KMS-11 (cell line): ENCODE data around the gene TMEM120A.
"Not testable (repeated sequence)": the region's sequence is repeated elsewhere in the genome, so short reads cannot be mapped to it uniquely, and the experiment has no call there.

Experiments used
- H2AFZ ChIP-seq: fragments of 200-600 bp; sonication (generic); 2 replicates; pipeline ENCODE4 v1.6.1; 2016; ENCODE audit warnings: antibody characterized with exemption, mixed run types, low read depth
- H3K27ac ChIP-seq: fragments of 200-600 bp; sonication (generic); 2 replicates; pipeline ENCODE4 v1.6.1; 2016; ENCODE audit warnings: mild to moderate bottlenecking, mixed run types
- H3K27me3 ChIP-seq: fragments of 200-600 bp; sonication (generic); 2 replicates; pipeline ENCODE4 v1.6.1; 2017; ENCODE audit warnings: mild to moderate bottlenecking, low read depth, mixed run types, moderate library complexity; ENCODE audit not compliant: insufficient read depth
- H3K36me3 ChIP-seq: fragments of 200-600 bp; sonication (generic); 2 replicates; pipeline ENCODE4 v1.6.1; 2017; ENCODE audit warnings: mild to moderate bottlenecking, mixed run types; ENCODE audit not compliant: insufficient read depth
- H3K4me1 ChIP-seq: fragments of 200-600 bp; sonication (generic); 2 replicates; pipeline ENCODE4 v1.6.1; 2016; ENCODE audit warnings: mild to moderate bottlenecking, low read depth, mixed run types; ENCODE audit not compliant: poor library complexity, severe bottlenecking
- H3K4me2 ChIP-seq: fragments of 200-600 bp; sonication (generic); 2 replicates; pipeline ENCODE4 v1.7.0; 2016; ENCODE audit warnings: mild to moderate bottlenecking, mixed run types
- H3K4me3 ChIP-seq: fragments of 200-600 bp; sonication (generic); IDR thresholded peaks from 2 replicates; pipeline ENCODE4 v1.6.1; 2017; ENCODE audit warnings: low read depth, low read length, mixed read lengths; ENCODE audit not compliant: insufficient read depth
- H3K79me2 ChIP-seq: fragments of 200-600 bp; sonication (generic); 2 replicates; pipeline ENCODE4 v1.6.1; 2016; ENCODE audit warnings: low read depth, mixed run types; ENCODE audit not compliant: insufficient read depth
- H3K9ac ChIP-seq: fragments of 200-600 bp; sonication (generic); 2 replicates; pipeline ENCODE4 v1.6.1; 2016; ENCODE audit warnings: mild to moderate bottlenecking, mixed run types
- H4K20me1 ChIP-seq: fragments of 200-600 bp; sonication (generic); 2 replicates; pipeline ENCODE4 v1.6.1; 2016; ENCODE audit warnings: mild to moderate bottlenecking, mixed run types; ENCODE audit not compliant: insufficient read depth
- CTCF ChIP-seq: fragments of 200-600 bp; sonication (generic); conservative IDR thresholded peaks from 2 replicates; pipeline ENCODE4 v1.6.1; 2017; ENCODE audit warnings: low read depth, mild to moderate bottlenecking, antibody characterized with exemption, low read length, moderate library complexity, mixed read lengths

TMEM120A gene

GRCh38 chr7:75994388-75995051 is at the start of gene TMEM120A:
TSS of gene TMEM120A (minus strand) at chr7:75994595. CDS start at chr7:75994570, 25 bp downstream.
- Histone ChIP-seq H3K36me3 (no peaks in the 10 kb centered on the region), H3K27me3 (no peaks in the 10 kb centered on the region), H3K27ac (no peak within 1 kb of the TSS), H4K20me1 (no peaks in the 10 kb centered on the region), H3K79me2 (no peaks in the 10 kb centered on the region), H3K4me2 (peak within 1 kb of the TSS; percentile 84), H3K4me3 (no peak within 1 kb of the TSS), H2AFZ (peak within 1 kb of the TSS; percentile 62), H3K9ac (peak within 1 kb of the TSS; percentile 37; the same call in 1 of the 2 replicates), H3K4me1 (peaks cover 4% of the 10 kb centered on the region)
- TF ChIP-seq CTCF = no peak

GRCh38 chr7:76040126-76040525 is 45.7 kb upstream of the TMEM120A start:
- Histone ChIP-seq H3K79me2 (peaks cover 6% of the 10 kb centered on the region; the same call in 1 of the 2 replicates), H2AFZ (no peak overlapping the region), H4K20me1 (no peaks in the 10 kb centered on the region), H3K36me3 (no peaks in the 10 kb centered on the region), H3K4me1 (no peaks in the 10 kb centered on the region), H3K4me2 (no peak overlapping the region), H3K27ac (no peak overlapping the region), H3K4me3 (no peak overlapping the region), H3K9ac (no peak overlapping the region), H3K27me3 (no peaks in the 10 kb centered on the region)
- TF ChIP-seq CTCF = no peak

GRCh38 chr7:76037310-76037709 is 42.9 kb upstream of the TMEM120A start:
- Histone ChIP-seq H3K4me2 (no peak overlapping the region), H3K27ac (no peak overlapping the region), H3K36me3 (no peaks in the 10 kb centered on the region), H2AFZ (no peak overlapping the region), H3K4me3 (no peak overlapping the region), H4K20me1 (no peaks in the 10 kb centered on the region), H3K79me2 (no peaks in the 10 kb centered on the region), H3K4me1 (no peaks in the 10 kb centered on the region), H3K27me3 (no peaks in the 10 kb centered on the region), H3K9ac (no peak overlapping the region)
- TF ChIP-seq CTCF = no peak

- no peak overlapping the region for H3K9ac ChIP-seq
- H3K4me1 ChIP-seq = no peaks in the 10 kb centered on the region
- no peak overlapping the region for H2AFZ ChIP-seq
- no peak overlapping the region for H3K4me3 ChIP-seq
- no peaks in the 10 kb centered on the region for H3K36me3 ChIP-seq
- H4K20me1 ChIP-seq = no peaks in the 10 kb centered on the region
- no peak overlapping the region for H3K4me2 ChIP-seq
- no peak overlapping the region for H3K27ac ChIP-seq
- no peak for TF ChIP-seq CTCF
- H3K27me3 ChIP-seq = no peaks in the 10 kb centered on the region
- no peaks in the 10 kb centered on the region for H3K79me2 ChIP-seq
These were observed 37.6 kb upstream of the TMEM120A start for GRCh38 chr7:76031964-76032363.

- not testable (repeated sequence) for H2AFZ ChIP-seq, H3K9ac ChIP-seq, H3K36me3 ChIP-seq, H3K79me2 ChIP-seq, H3K4me1 ChIP-seq, H3K4me3 ChIP-seq, H3K27ac ChIP-seq, H3K27me3 ChIP-seq, H3K4me2 ChIP-seq, H4K20me1 ChIP-seq
These were observed 35.3 kb upstream of the TMEM120A start for GRCh38 chr7:76029682-76030081.
